GM13977 (cell line): ENCODE measurements around the gene HTR2B.

ENCODE experiments used
- DNase-seq: peaks from one replicate; pipeline ENCODE4 v3.0.0; 2012; ENCODE audit warnings: low spot score
- CTCF ChIP-seq: IDR thresholded peaks from 2 replicates; pipeline ENCODE4 v1.5.1; 2012; ENCODE audit warnings: mild to moderate bottlenecking, control low read depth; ENCODE audit not compliant: insufficient read depth; ENCODE audit errors: extremely low read depth, missing control alignments
- in situ Hi-C: fragments of 300-500 bp; cut with MboI; formaldehyde crosslinking; loops from one replicate; pipeline ENCODE4 v1.12.0; 2022; ENCODE audit warnings: low sequenced_read_pairs, low pct_unique_long_range_greater_than_20kb, mixed read lengths, inconsistent platforms; ENCODE audit not compliant: unreplicated experiment

The HTR2B gene

GRCh38 chr2:231127936-231128335 lies 3.1 kb upstream of the HTR2B start:
- no peak for TF ChIP-seq CTCF
- in situ Hi-C loops = no loop called here
- no peak for DNase-seq

GRCh38 chr2:231127480-231127879 lies 2.6 kb upstream of the HTR2B start:
- no peak for DNase-seq
- TF ChIP-seq CTCF = no peak
- in situ Hi-C loops = no loop called here

GRCh38 chr2:231126123-231126522 lies 1.3 kb upstream of the HTR2B start:
- DNase-seq = no peak
- no peak for TF ChIP-seq CTCF
- in situ Hi-C loops = no loop called here

- no peak for DNase-seq
- TF ChIP-seq CTCF = no peak
- in situ Hi-C loops = no loop called here
Measured at GRCh38 chr2:231123362-231123898, 1.4 kb downstream of the HTR2B start.

- in situ Hi-C loops = no loop called here
- no peak for DNase-seq
- TF ChIP-seq CTCF = no peak
Measured at GRCh38 chr2:231118614-231118942, 6.3 kb downstream of the HTR2B start.

- DNase-seq = peak; percentile 12
- in situ Hi-C loops = no loop called here
- TF ChIP-seq CTCF = no peak
Measured at GRCh38 chr2:231117922-231118613, 6.8 kb downstream of the HTR2B start.

- in situ Hi-C loops = no loop called here
- no peak for DNase-seq
- TF ChIP-seq CTCF = no peak
Measured at GRCh38 chr2:231117148-231117547, 7.7 kb downstream of the HTR2B start.
